ENCODE results near the gene MED28. TPM values are rescaled to one million over a fixed set of nuclear protein-coding genes. Genes with fewer than 3 reads are reported as not detected.

Gene MED28, protein sequence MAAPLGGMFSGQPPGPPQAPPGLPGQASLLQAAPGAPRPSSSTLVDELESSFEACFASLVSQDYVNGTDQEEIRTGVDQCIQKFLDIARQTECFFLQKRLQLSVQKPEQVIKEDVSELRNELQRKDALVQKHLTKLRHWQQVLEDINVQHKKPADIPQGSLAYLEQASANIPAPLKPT
- polyA plus RNA-seq (2012; rRNA removed) = 5.9 and 7.5 TPM in 2 replicates
- polyA plus RNA-seq (2012; cell fraction: cytosol; rRNA removed) = 9.2 and 10.1 TPM in 2 replicates
- polyA plus RNA-seq (2012; cell fraction: nucleus; rRNA removed) = 8.5 and 12.6 TPM in 2 replicates

DNA sequence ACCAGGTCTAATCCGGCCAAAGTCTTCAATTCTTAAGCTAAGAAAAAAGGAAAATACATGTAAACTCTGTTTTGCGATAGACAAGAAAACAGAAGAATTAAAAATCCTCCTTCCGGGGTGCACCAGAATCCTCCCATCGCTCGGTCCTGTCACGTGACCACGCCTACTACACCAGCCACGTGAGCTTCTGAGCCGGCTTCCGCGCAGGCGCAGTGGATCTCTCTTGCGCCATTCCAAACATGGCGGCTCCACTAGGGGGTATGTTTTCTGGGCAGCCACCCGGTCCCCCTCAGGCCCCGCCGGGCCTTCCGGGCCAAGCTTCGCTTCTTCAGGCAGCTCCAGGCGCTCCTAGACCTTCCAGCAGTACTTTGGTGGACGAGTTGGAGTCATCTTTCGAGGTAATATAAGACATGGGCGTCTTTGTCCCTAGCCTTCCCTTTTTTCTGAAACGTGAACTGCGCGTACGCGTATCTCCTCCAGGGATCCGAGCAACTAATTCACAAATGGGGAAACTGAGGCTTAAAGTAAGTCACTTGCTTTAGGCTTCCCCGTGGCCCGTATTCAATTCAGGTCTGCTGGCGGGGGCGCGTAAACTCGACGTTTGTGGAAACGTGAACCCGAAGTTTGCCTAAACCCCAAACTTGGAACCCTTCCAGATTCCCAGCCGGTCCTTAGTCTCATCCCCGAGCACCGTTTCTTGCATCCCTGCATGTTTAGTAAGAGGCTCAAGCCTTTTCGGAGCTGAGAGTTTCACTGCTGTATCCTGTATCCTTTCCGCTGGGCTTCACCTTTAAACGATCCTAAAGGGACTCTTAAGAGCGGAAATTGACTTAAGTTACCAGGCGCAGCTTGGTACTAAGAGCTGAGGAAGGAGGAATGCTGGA lies at the start of gene MED28:
TSS of gene MED28 (plus strand) at position 226 of the 884 bp plus-strand sequence. CDS start at position 240, 14 bp downstream.
- WGBS (ENCODE audit: low lambda C conversion rate) = under 1% methylated on average over 42 of the region's 46 CpGs
- Histone ChIP-seq H3K27ac (ENCODE audit: low read depth in 2 of 2, low read length in 1 of 2) (peak within 1 kb of the TSS; percentile 77 to 81), H3K9ac (peak within 1 kb of the TSS; percentile 93), H3K4me3 (ENCODE audit: low read depth in 2 of 2, low read length in 1 of 2) (peak within 1 kb of the TSS; percentile 78 to 80), H3K36me3 (replicated peaks in 1 of 2; ENCODE audit: control insufficient read depth in 1 of 2, insufficient read depth in 2 of 2, low read length in 1 of 2) (peaks cover 5 to 14% of the 10 kb centered on the region in 2 experiments), H3K9me2 (no peaks in the 10 kb centered on the region), H3K79me2 (ENCODE audit: insufficient read depth) (peaks cover 52% of the 10 kb centered on the region), H3K27me3 (ENCODE audit: insufficient read depth) (no peaks in the 10 kb centered on the region), H2AFZ (ENCODE audit: low read depth) (peak within 1 kb of the TSS; percentile 96), H3K4me1 (ENCODE audit: control insufficient read depth in 1 of 2, insufficient read depth in 2 of 2, low read depth in 1 of 2, low read length in 1 of 2) (peaks cover 6 to 7% of the 10 kb centered on the region in 2 experiments; a peak in 2 of 4 replicates), H3K4me2 (peak within 1 kb of the TSS; percentile 83), H3K9me3 (no peaks in the 10 kb centered on the region), H3F3A (replicated peaks; ENCODE audit: insufficient read depth) (peaks cover 12% of the 10 kb centered on the region), H4K20me1 (ENCODE audit: insufficient read depth) (peaks cover 43% of the 10 kb centered on the region)
- peak; percentile 95 for DNase-seq
- CTCF ChIA-PET = interaction anchor here (0.6 to 2.1 kb wide), 6 partner anchors 17 to 195 kb away, joined by 3 to 10 read pairs (median 4); no protein-coding TSS in a partner anchor
- POLR2A ChIA-PET = interaction anchor here (0.9 to 1.3 kb wide), 5 partner anchors 9 to 196 kb away, joined by 3 to 5 read pairs (median 3); partner anchors contain the start of genes DCAF16 and NCAPG
- TF ChIP-seq, protein P1, sequence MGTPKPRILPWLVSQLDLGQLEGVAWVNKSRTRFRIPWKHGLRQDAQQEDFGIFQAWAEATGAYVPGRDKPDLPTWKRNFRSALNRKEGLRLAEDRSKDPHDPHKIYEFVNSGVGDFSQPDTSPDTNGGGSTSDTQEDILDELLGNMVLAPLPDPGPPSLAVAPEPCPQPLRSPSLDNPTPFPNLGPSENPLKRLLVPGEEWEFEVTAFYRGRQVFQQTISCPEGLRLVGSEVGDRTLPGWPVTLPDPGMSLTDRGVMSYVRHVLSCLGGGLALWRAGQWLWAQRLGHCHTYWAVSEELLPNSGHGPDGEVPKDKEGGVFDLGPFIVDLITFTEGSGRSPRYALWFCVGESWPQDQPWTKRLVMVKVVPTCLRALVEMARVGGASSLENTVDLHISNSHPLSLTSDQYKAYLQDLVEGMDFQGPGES (IDR thresholded peaks at IDR 0.05; ENCODE audit: low read depth, low read length) = no peak
- TF ChIP-seq GATA2 (CRISPR knock-in tag; IDR thresholded peaks at IDR 0.05) = no peak
- TF ChIP-seq, protein P2, sequence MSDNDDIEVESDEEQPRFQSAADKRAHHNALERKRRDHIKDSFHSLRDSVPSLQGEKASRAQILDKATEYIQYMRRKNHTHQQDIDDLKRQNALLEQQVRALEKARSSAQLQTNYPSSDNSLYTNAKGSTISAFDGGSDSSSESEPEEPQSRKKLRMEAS (IDR thresholded peaks at IDR 0.05; ENCODE audit: low read depth) = no peak; the same call in none of the 2 replicates
- no peak for TF ChIP-seq CHD2 (IDR thresholded peaks at IDR 0.05; ENCODE audit: low read length, partially characterized antibody)
- TF ChIP-seq, protein P3, sequence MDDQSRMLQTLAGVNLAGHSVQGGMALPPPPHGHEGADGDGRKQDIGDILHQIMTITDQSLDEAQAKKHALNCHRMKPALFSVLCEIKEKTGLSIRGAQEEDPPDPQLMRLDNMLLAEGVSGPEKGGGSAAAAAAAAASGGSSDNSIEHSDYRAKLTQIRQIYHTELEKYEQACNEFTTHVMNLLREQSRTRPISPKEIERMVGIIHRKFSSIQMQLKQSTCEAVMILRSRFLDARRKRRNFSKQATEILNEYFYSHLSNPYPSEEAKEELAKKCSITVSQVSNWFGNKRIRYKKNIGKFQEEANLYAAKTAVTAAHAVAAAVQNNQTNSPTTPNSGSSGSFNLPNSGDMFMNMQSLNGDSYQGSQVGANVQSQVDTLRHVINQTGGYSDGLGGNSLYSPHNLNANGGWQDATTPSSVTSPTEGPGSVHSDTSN (IDR thresholded peaks at IDR 0.05) = no peak
- no peak for TF ChIP-seq SMC3 (IDR thresholded peaks at IDR 0.05; ENCODE audit: low read depth, low read length)
- TF ChIP-seq, protein P4, sequence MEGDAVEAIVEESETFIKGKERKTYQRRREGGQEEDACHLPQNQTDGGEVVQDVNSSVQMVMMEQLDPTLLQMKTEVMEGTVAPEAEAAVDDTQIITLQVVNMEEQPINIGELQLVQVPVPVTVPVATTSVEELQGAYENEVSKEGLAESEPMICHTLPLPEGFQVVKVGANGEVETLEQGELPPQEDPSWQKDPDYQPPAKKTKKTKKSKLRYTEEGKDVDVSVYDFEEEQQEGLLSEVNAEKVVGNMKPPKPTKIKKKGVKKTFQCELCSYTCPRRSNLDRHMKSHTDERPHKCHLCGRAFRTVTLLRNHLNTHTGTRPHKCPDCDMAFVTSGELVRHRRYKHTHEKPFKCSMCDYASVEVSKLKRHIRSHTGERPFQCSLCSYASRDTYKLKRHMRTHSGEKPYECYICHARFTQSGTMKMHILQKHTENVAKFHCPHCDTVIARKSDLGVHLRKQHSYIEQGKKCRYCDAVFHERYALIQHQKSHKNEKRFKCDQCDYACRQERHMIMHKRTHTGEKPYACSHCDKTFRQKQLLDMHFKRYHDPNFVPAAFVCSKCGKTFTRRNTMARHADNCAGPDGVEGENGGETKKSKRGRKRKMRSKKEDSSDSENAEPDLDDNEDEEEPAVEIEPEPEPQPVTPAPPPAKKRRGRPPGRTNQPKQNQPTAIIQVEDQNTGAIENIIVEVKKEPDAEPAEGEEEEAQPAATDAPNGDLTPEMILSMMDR (IDR thresholded peaks at IDR 0.05) = peak; percentile 19; the same call in 1 of the 2 replicates
- TF ChIP-seq EP300 (IDR thresholded peaks at IDR 0.05; ENCODE audit: borderline replicate concordance in 1 of 2, low read depth in 1 of 2, low read length in 1 of 2) = no peak
- TF ChIP-seq FOSL2 (IDR thresholded peaks at IDR 0.05; ENCODE audit: borderline replicate concordance, low read depth) = no peak
- TF ChIP-seq NRF1 (IDR thresholded peaks at IDR 0.05; ENCODE audit: low read depth, low read length) = peak; percentile 81
- TF ChIP-seq POLR2AphosphoS5 (IDR thresholded peaks at IDR 0.05; ENCODE audit: low read depth, low read length) = peak; percentile 98
- TF ChIP-seq NFIC (IDR thresholded peaks at IDR 0.05; ENCODE audit: borderline replicate concordance) = no peak; the same call in 1 of the 2 replicates
- TF ChIP-seq, protein P5, sequence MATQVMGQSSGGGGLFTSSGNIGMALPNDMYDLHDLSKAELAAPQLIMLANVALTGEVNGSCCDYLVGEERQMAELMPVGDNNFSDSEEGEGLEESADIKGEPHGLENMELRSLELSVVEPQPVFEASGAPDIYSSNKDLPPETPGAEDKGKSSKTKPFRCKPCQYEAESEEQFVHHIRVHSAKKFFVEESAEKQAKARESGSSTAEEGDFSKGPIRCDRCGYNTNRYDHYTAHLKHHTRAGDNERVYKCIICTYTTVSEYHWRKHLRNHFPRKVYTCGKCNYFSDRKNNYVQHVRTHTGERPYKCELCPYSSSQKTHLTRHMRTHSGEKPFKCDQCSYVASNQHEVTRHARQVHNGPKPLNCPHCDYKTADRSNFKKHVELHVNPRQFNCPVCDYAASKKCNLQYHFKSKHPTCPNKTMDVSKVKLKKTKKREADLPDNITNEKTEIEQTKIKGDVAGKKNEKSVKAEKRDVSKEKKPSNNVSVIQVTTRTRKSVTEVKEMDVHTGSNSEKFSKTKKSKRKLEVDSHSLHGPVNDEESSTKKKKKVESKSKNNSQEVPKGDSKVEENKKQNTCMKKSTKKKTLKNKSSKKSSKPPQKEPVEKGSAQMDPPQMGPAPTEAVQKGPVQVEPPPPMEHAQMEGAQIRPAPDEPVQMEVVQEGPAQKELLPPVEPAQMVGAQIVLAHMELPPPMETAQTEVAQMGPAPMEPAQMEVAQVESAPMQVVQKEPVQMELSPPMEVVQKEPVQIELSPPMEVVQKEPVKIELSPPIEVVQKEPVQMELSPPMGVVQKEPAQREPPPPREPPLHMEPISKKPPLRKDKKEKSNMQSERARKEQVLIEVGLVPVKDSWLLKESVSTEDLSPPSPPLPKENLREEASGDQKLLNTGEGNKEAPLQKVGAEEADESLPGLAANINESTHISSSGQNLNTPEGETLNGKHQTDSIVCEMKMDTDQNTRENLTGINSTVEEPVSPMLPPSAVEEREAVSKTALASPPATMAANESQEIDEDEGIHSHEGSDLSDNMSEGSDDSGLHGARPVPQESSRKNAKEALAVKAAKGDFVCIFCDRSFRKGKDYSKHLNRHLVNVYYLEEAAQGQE (IDR thresholded peaks at IDR 0.05; ENCODE audit: low read depth, low read length) = peak; percentile 39; the same call in 1 of the 2 replicates
- no peak for TF ChIP-seq FOXJ3 (CRISPR knock-in tag; IDR thresholded peaks at IDR 0.05)
- TF ChIP-seq SIN3A (IDR thresholded peaks at IDR 0.05; ENCODE audit: borderline replicate concordance, low read depth, low read length) = no peak
- TF ChIP-seq, protein P6, sequence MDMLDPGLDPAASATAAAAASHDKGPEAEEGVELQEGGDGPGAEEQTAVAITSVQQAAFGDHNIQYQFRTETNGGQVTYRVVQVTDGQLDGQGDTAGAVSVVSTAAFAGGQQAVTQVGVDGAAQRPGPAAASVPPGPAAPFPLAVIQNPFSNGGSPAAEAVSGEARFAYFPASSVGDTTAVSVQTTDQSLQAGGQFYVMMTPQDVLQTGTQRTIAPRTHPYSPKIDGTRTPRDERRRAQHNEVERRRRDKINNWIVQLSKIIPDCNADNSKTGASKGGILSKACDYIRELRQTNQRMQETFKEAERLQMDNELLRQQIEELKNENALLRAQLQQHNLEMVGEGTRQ (IDR thresholded peaks at IDR 0.05; ENCODE audit: borderline replicate concordance, low read depth, low read length) = peak; percentile 97
- no peak for TF ChIP-seq RFX5 (IDR thresholded peaks at IDR 0.05; ENCODE audit: low read length)
- TF ChIP-seq MEF2A (IDR thresholded peaks at IDR 0.05; ENCODE audit: borderline replicate concordance, low read depth) = no peak
- no peak for TF ChIP-seq FOXM1 (IDR thresholded peaks at IDR 0.05; ENCODE audit: low read depth)

Measured in SK-N-SH (cell line).